Neuronal stem cell (in vitro differentiated cells): ENCODE data around the gene SCUBE2.

Source experiments
- DNase-seq: peaks from one replicate; pipeline ENCODE4 v3.0.0-alpha.2; 2013; ENCODE audit warnings: low spot score
- H2AFZ ChIP-seq: one replicate; pipeline ENCODE4 v1.6.1; 2013; ENCODE audit warnings: mild to moderate bottlenecking, low read length, inconsistent platforms
- H2AK5ac ChIP-seq: 2 replicates; pipeline ENCODE4 v1.6.1; 2013; ENCODE audit warnings: low read depth, mild to moderate bottlenecking, inconsistent platforms, low read length, moderate library complexity, mixed read lengths
- H2BK120ac ChIP-seq: 2 replicates; pipeline ENCODE4 v1.6.1; 2013; ENCODE audit warnings: low read depth, mild to moderate bottlenecking, inconsistent platforms, low read length, moderate library complexity, mixed read lengths
- H2BK12ac ChIP-seq: one replicate; pipeline ENCODE4 v1.6.1; 2013; ENCODE audit warnings: low read length, inconsistent platforms
- H2BK15ac ChIP-seq: 2 replicates; pipeline ENCODE4 v1.6.1; 2013; ENCODE audit warnings: mild to moderate bottlenecking, low read length, inconsistent platforms, mixed read lengths
- H2BK5ac ChIP-seq: one replicate; pipeline ENCODE4 v1.6.1; 2013; ENCODE audit warnings: inconsistent platforms, mild to moderate bottlenecking, low read length, moderate library complexity
- H3K14ac ChIP-seq: one replicate; pipeline ENCODE4 v1.6.1; 2013; ENCODE audit warnings: low read length, inconsistent platforms
- H3K18ac ChIP-seq: 2 replicates; pipeline ENCODE4 v1.6.1; 2013; ENCODE audit warnings: low read length, inconsistent platforms
- H3K23ac ChIP-seq: 2 replicates; pipeline ENCODE4 v1.6.1; 2013; ENCODE audit warnings: low read depth, mild to moderate bottlenecking, mixed read lengths, low read length, inconsistent platforms; ENCODE audit not compliant: poor library complexity
- H3K27ac ChIP-seq: replicated peaks from 3 replicates; pipeline ENCODE4 v1.5.1; 2013; ENCODE audit warnings: low read length, inconsistent platforms
- H3K27me3 ChIP-seq, 3 experiments: 2 replicates each; pipeline ENCODE4 v1.6.1; 2013; ENCODE audit warnings: low read length in 3 of 3, mild to moderate bottlenecking in 2 of 3, inconsistent platforms in 1 of 3, low read depth in 1 of 3, mixed read lengths in 1 of 3, moderate library complexity in 1 of 3; ENCODE audit not compliant: control insufficient read depth in 3 of 3, insufficient read depth in 3 of 3
- H3K36me3 ChIP-seq, 2 donors: replicated peaks in 1 of 2; 2 replicates each; pipeline ENCODE4 v1.6.1; 2013; ENCODE audit warnings: low read length in 2 of 2; ENCODE audit not compliant: control insufficient read depth in 2 of 2, insufficient read depth in 2 of 2
- H3K4ac ChIP-seq: 2 replicates; pipeline ENCODE4 v1.6.1; 2013; ENCODE audit warnings: inconsistent platforms, mild to moderate bottlenecking, low read length, moderate library complexity
- H3K4me1 ChIP-seq, 2 donors: 1 replicate in 1 of 2; 2 replicates in 1 of 2; pipeline ENCODE4 v1.6.1; 2013; ENCODE audit warnings: low read length in 2 of 2, low read depth in 1 of 2; ENCODE audit not compliant: control insufficient read depth in 2 of 2, insufficient read depth in 1 of 2
- H3K4me2 ChIP-seq: one replicate; pipeline ENCODE4 v1.6.1; 2013; ENCODE audit warnings: mild to moderate bottlenecking, low read length, inconsistent platforms; ENCODE audit not compliant: insufficient read depth, poor library complexity, severe bottlenecking
- H3K4me3 ChIP-seq, 2 donors: 2 replicates each; pipeline ENCODE4 v1.5.1; 2013; ENCODE audit warnings: low read length in 2 of 2, mild to moderate bottlenecking in 2 of 2, inconsistent platforms in 1 of 2, moderate library complexity in 1 of 2
- H3K79me1 ChIP-seq: one replicate; pipeline ENCODE4 v1.6.1; 2013; ENCODE audit warnings: low read depth, mild to moderate bottlenecking, inconsistent platforms, low read length, moderate library complexity
- H3K9ac ChIP-seq: one replicate; pipeline ENCODE4 v1.6.1; 2013; ENCODE audit warnings: mild to moderate bottlenecking, low read depth, low read length, inconsistent platforms; ENCODE audit not compliant: poor library complexity
- H3K9me3 ChIP-seq, 2 donors: replicated peaks in 1 of 2; 2 replicates each; pipeline versions ENCODE3 to v1.6.1; 2013; ENCODE audit warnings: low read length in 2 of 2, mild to moderate bottlenecking in 2 of 2, inconsistent platforms in 1 of 2, low read depth in 1 of 2, mixed read lengths in 1 of 2, moderate library complexity in 1 of 2; ENCODE audit not compliant: control insufficient read depth in 2 of 2, insufficient read depth in 1 of 2
- H4K8ac ChIP-seq: one replicate; pipeline ENCODE4 v1.6.1; 2013; ENCODE audit warnings: low read depth, mild to moderate bottlenecking, inconsistent platforms, low read length, moderate library complexity
- H4K91ac ChIP-seq: one replicate; pipeline ENCODE4 v1.6.1; 2013; ENCODE audit warnings: low read length, low read depth, mild to moderate bottlenecking, inconsistent platforms; ENCODE audit not compliant: poor library complexity
- WGBS, 2 donors: extraction: QIAGEN DNeasy Blood & Tissue Kit; methylation state at CpG; one replicate each; pipeline ENCODE4 v1.1.7; 2013; ENCODE audit warnings: missing lambda C conversion rate in 2 of 2, mixed read lengths in 1 of 2; ENCODE audit not compliant: insufficient read length in 2 of 2, insufficient replicate concordance in 1 of 2; ENCODE audit errors: extremely low coverage in 2 of 2; 5-methylcytosine and 5-hydroxymethylcytosine counted together

The SCUBE2 gene

GRCh38 chr11:9125185-9125886, 33.9 kb upstream of the SCUBE2 start:
- H3K18ac ChIP-seq: no peak overlapping the region
- H3K27me3 ChIP-seq: no peaks in the 10 kb centered on the region
- H3K4ac ChIP-seq: no peak overlapping the region
- H3K4me3 ChIP-seq: no peak overlapping the region
- no peak for DNase-seq
- H4K91ac ChIP-seq: no peak overlapping the region
- no peak overlapping the region for H2BK5ac ChIP-seq
- no peak overlapping the region for H4K8ac ChIP-seq
- H2AFZ ChIP-seq: no peak overlapping the region
- no peaks in the 10 kb centered on the region for H3K79me1 ChIP-seq
- no peak overlapping the region for H2BK12ac ChIP-seq
- H3K9ac ChIP-seq: no peak overlapping the region
- peaks cover 0 to 3% of the 10 kb centered on the region in 2 donors for H3K9me3 ChIP-seq
- no peaks in the 10 kb centered on the region for H3K36me3 ChIP-seq
- H3K4me1 ChIP-seq: peaks cover 0 to 2% of the 10 kb centered on the region in 2 donors
- WGBS, 2 donors: no CpG with 5 or more reads among the region's 2 CpGs
- H2BK15ac ChIP-seq: no peak overlapping the region
- no peak overlapping the region for H3K27ac ChIP-seq
- H2AK5ac ChIP-seq: no peak overlapping the region
- no peak overlapping the region for H3K4me2 ChIP-seq
- no peak overlapping the region for H3K23ac ChIP-seq
- H2BK120ac ChIP-seq: no peak overlapping the region
- H3K14ac ChIP-seq: no peak overlapping the region

GRCh38 chr11:9123595-9124304, 32.4 kb upstream of the SCUBE2 start:
- Histone ChIP-seq H2AFZ (no peak overlapping the region), H3K36me3 (no peaks in the 10 kb centered on the region), H3K79me1 (no peaks in the 10 kb centered on the region), H3K4me1 (peaks cover 0 to 2% of the 10 kb centered on the region in 2 donors), H3K4ac (no peak overlapping the region), H3K9me3 (peaks cover 0 to 3% of the 10 kb centered on the region in 2 donors), H4K91ac (no peak overlapping the region), H3K14ac (no peak overlapping the region), H3K18ac (no peak overlapping the region), H3K9ac (no peak overlapping the region), H2BK12ac (no peak overlapping the region), H3K23ac (no peak overlapping the region), H2AK5ac (no peak overlapping the region), H3K27me3 (no peaks in the 10 kb centered on the region), H4K8ac (no peak overlapping the region), H2BK5ac (no peak overlapping the region), H3K4me3 (no peak overlapping the region), H2BK120ac (no peak overlapping the region), H3K27ac (no peak overlapping the region), H3K4me2 (no peak overlapping the region), H2BK15ac (no peak overlapping the region)
- no peak for DNase-seq
- WGBS, 2 donors: no CpG with 5 or more reads among the region's 2 CpGs

GRCh38 chr11:9121469-9121796, 30.0 kb upstream of the SCUBE2 start:
- Histone ChIP-seq H3K4me3 (no peak overlapping the region), H4K8ac (no peak overlapping the region), H3K27ac (no peak overlapping the region), H3K14ac (no peak overlapping the region), H3K4ac (no peak overlapping the region), H3K4me1 (peaks cover 0 to 2% of the 10 kb centered on the region in 2 donors), H3K23ac (no peak overlapping the region), H2BK15ac (no peak overlapping the region), H2AK5ac (peak overlapping the region; percentile 17), H3K9me3 (peaks cover 0 to 3% of the 10 kb centered on the region in 2 donors), H2BK5ac (no peak overlapping the region), H3K79me1 (no peaks in the 10 kb centered on the region), H3K36me3 (no peaks in the 10 kb centered on the region), H3K9ac (no peak overlapping the region), H2BK120ac (no peak overlapping the region), H2AFZ (no peak overlapping the region), H3K4me2 (no peak overlapping the region), H3K27me3 (no peaks in the 10 kb centered on the region), H3K18ac (no peak overlapping the region), H4K91ac (no peak overlapping the region), H2BK12ac (no peak overlapping the region)
- no peak for DNase-seq
- no CpG with 5 or more reads among the region's 2 CpGs for WGBS, 2 donors

- no peak overlapping the region for H3K18ac ChIP-seq
- H3K4me1 ChIP-seq: peaks cover 0 to 2% of the 10 kb centered on the region in 2 donors
- H3K79me1 ChIP-seq: no peaks in the 10 kb centered on the region
- WGBS, 2 donors: no CpG with 5 or more reads among the region's 9 CpGs
- H3K27me3 ChIP-seq: no peaks in the 10 kb centered on the region
- H2BK15ac ChIP-seq: no peak overlapping the region
- no peak overlapping the region for H2BK5ac ChIP-seq
- H3K4me2 ChIP-seq: no peak overlapping the region
- no peak overlapping the region for H4K91ac ChIP-seq
- no peak overlapping the region for H2BK12ac ChIP-seq
- H3K4ac ChIP-seq: no peak overlapping the region
- no peak overlapping the region for H3K9ac ChIP-seq
- no peak overlapping the region for H3K4me3 ChIP-seq
- H2AK5ac ChIP-seq: no peak overlapping the region
- DNase-seq: peak; percentile 41
- H2BK120ac ChIP-seq: no peak overlapping the region
- H4K8ac ChIP-seq: no peak overlapping the region
- H3K9me3 ChIP-seq: peaks cover 0 to 3% of the 10 kb centered on the region in 2 donors
- no peaks in the 10 kb centered on the region for H3K36me3 ChIP-seq
- no peak overlapping the region for H3K23ac ChIP-seq
- no peak overlapping the region for H2AFZ ChIP-seq
- H3K27ac ChIP-seq: no peak overlapping the region
- H3K14ac ChIP-seq: no peak overlapping the region
These were observed 29.5 kb upstream of the SCUBE2 start for GRCh38 chr11:9120664-9121468.
